Thoracic aorta (tissue), 2 donors: Measurements from ENCODE around the gene MTNR1B. TPM values are rescaled to one million over a fixed set of nuclear protein-coding genes. Genes with fewer than 3 reads are reported as not detected.

Source experiments
- ATAC-seq: fragments of 150-250 bp; one replicate; pipeline ENCODE4 v1.8.0; 2017; ENCODE audit warnings: low read depth; ENCODE audit not compliant: insufficient number of reproducible peaks, low FRiP score
- DNase-seq: peaks from one replicate; pipeline ENCODE4 v3.0.0-alpha.2; 2020; ENCODE audit warnings: low spot score
- H3K27ac ChIP-seq, 2 donors: fragments of 200-600 bp; sonication (generic); 1 replicate in 1 of 2; 2 replicates in 1 of 2; pipeline ENCODE4 v1.5.1; 2016; ENCODE audit warnings: mild to moderate bottlenecking in 2 of 2, moderate library complexity in 2 of 2
- H3K27me3 ChIP-seq: fragments of 200-600 bp; sonication (generic); replicated peaks from 2 replicates; pipeline ENCODE4 v1.6.0; 2016; ENCODE audit warnings: mild to moderate bottlenecking; ENCODE audit not compliant: insufficient read depth
- H3K36me3 ChIP-seq: fragments of 200-600 bp; sonication (generic); one replicate; pipeline ENCODE4 v1.5.1; 2016
- H3K4me1 ChIP-seq, 2 donors: fragments of 200-600 bp; sonication (generic); 1 replicate in 1 of 2; 2 replicates in 1 of 2; pipeline versions ENCODE4 v1.5.1 to v1.6.0; 2016; ENCODE audit warnings: low read depth in 2 of 2, mild to moderate bottlenecking in 1 of 2; ENCODE audit not compliant: control insufficient read depth in 1 of 2
- H3K4me3 ChIP-seq: fragments of 200-600 bp; sonication (generic); 2 replicates; pipeline ENCODE4 v1.5.1; 2016; ENCODE audit warnings: mild to moderate bottlenecking
- H3K9me3 ChIP-seq: fragments of 200-600 bp; sonication (generic); 2 replicates; pipeline ENCODE4 v1.5.1; 2016
- total RNA-seq, 2 donors: library from RNA; depleted of rRNA; stranded (reverse); fragments of >200 nt; gene quantifications; one replicate each; pipeline versions ENCODE4 v1.1.0 to v1.2.3, GENCODE V29; 2016
- TF ChIP-seq, protein P1 (sequence below): fragments of 200-600 bp; sonication (generic); IDR thresholded peaks from one replicate; pipeline ENCODE4 v1.5.1; 2019; ENCODE audit warnings: antibody characterized with exemption

The MTNR1B gene
- total RNA-seq, 2 donors from 2014 or later: not detected

DNA sequence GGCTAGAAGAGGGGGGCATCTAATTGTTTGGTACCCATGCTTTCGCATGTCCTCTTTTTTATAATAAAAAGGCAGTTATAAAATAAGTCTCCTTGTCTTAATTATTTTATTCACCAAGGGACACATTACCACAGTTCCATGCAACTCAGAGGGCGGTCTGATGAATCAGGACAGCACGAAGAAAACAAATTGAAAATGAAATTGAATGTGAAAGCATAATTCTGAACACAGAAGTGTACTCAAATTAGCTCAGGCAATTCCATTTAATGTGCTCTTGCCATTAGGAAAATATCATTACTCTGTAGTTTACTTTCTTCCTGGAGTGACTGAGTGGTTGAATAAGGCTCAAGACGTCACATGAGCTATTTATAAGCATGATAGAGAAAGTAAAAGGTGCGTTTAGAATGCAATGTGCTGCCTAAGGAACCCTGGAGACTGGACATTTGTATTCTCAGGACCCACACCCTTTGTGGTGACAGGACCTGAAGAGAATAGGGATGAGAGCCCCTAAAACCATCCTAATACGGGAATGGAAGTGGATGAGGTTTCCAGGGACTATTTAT is 59.6 kb downstream of the MTNR1B start:
- H3K36me3 ChIP-seq: no peaks in the 10 kb centered on the region
- H3K9me3 ChIP-seq: no peaks in the 10 kb centered on the region
- ATAC-seq (no peak), DNase-seq (no peak)
- H3K27me3 ChIP-seq: no peaks in the 10 kb centered on the region
- no peak overlapping the region for H3K27ac ChIP-seq
- H3K4me3 ChIP-seq: no peak overlapping the region
- no peaks in the 10 kb centered on the region for H3K4me1 ChIP-seq
- TF ChIP-seq, protein P1, sequence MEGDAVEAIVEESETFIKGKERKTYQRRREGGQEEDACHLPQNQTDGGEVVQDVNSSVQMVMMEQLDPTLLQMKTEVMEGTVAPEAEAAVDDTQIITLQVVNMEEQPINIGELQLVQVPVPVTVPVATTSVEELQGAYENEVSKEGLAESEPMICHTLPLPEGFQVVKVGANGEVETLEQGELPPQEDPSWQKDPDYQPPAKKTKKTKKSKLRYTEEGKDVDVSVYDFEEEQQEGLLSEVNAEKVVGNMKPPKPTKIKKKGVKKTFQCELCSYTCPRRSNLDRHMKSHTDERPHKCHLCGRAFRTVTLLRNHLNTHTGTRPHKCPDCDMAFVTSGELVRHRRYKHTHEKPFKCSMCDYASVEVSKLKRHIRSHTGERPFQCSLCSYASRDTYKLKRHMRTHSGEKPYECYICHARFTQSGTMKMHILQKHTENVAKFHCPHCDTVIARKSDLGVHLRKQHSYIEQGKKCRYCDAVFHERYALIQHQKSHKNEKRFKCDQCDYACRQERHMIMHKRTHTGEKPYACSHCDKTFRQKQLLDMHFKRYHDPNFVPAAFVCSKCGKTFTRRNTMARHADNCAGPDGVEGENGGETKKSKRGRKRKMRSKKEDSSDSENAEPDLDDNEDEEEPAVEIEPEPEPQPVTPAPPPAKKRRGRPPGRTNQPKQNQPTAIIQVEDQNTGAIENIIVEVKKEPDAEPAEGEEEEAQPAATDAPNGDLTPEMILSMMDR: no peak

DNA sequence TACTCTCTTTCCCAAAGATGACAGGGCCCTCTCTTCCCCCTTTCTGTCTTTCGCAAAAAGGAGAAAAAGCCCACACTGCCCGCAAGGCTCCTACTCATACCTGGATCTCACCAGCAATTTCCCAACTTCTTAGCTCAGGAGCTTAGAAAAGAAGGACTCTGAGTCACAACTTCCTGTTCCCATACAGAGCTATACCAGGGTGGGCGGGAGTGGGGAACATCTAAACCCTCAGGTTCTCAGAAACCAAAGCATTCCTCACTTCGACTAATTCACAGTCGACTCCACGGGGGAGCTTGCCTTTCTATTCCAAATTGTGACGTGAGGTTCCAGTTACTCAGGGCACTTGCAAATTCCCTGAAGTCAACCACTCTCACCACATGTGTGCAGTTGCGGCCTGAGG is 61.9 kb downstream of the MTNR1B start:
- H3K27me3 ChIP-seq: no peaks in the 10 kb centered on the region
- H3K36me3 ChIP-seq: no peaks in the 10 kb centered on the region
- no peak overlapping the region for H3K27ac ChIP-seq
- H3K9me3 ChIP-seq: no peaks in the 10 kb centered on the region
- no peak for DNase-seq
- no peak overlapping the region for H3K4me3 ChIP-seq
- H3K4me1 ChIP-seq: no peaks in the 10 kb centered on the region
- ATAC-seq: no peak
- TF ChIP-seq, protein P1: no peak

Other genes with a start within 250 kb of the MTNR1B start
- 10 to 100 TPM in 1 of 2 donors, 1 to 10 TPM in 1; 8.5 to 27.2 TPM for gene SLC36A4, start 228.3 kb downstream of the MTNR1B start, total RNA-seq